NCI-H774 (cell line): ENCODE measurements around the gene ALAS1.
"Not testable (repeated sequence)": the region's sequence is repeated elsewhere in the genome, so short reads cannot be mapped to it uniquely, and the experiment has no call there.

Experiments
- DNase-seq: peaks from one replicate; lab custom pipeline; 2025; lab: John Stamatoyannopoulos, UW

Gene ALAS1

GRCh38 chr3:52176951-52177700, 20.8 kb upstream of the ALAS1 start:
- DNase-seq: peak; percentile 2

- DNase-seq: no peak
Observed at GRCh38 chr3:52177701-52178042, 20.3 kb upstream of the ALAS1 start.

- not testable (repeated sequence) for DNase-seq
Observed at GRCh38 chr3:52178126-52178525, 19.8 kb upstream of the ALAS1 start.

GRCh38 chr3:52178537-52178936, 19.4 kb upstream of the ALAS1 start:
- no peak for DNase-seq

- no peak for DNase-seq
Observed at GRCh38 chr3:52181543-52181942, 16.4 kb upstream of the ALAS1 start.

GRCh38 chr3:52182196-52182595, 15.8 kb upstream of the ALAS1 start:
- DNase-seq: no peak

- no peak for DNase-seq
Observed at GRCh38 chr3:52182691-52183090, 15.3 kb upstream of the ALAS1 start.

- DNase-seq: no peak
Observed at GRCh38 chr3:52183786-52184445, 14.0 kb upstream of the ALAS1 start.

GRCh38 chr3:52184690-52185089, 13.3 kb upstream of the ALAS1 start:
- DNase-seq: no peak

- no peak for DNase-seq
Observed at GRCh38 chr3:52185311-52185710, 12.6 kb upstream of the ALAS1 start.

GRCh38 chr3:52185837-52186236, 12.1 kb upstream of the ALAS1 start:
- DNase-seq: no peak

GRCh38 chr3:52186729-52187128, 11.2 kb upstream of the ALAS1 start:
- no peak for DNase-seq

- no peak for DNase-seq
Observed at GRCh38 chr3:52188556-52188955, 9.4 kb upstream of the ALAS1 start.

- DNase-seq: no peak
Observed at GRCh38 chr3:52190294-52191074, 7.5 kb upstream of the ALAS1 start.

- no peak for DNase-seq
Observed at GRCh38 chr3:52191663-52192062, 6.3 kb upstream of the ALAS1 start.

GRCh38 chr3:52193065-52193464, 4.9 kb upstream of the ALAS1 start:
- no peak for DNase-seq

- DNase-seq: no peak
Observed at GRCh38 chr3:52194485-52195290, 3.3 kb upstream of the ALAS1 start.

GRCh38 chr3:52195291-52195597, 2.7 kb upstream of the ALAS1 start:
- no peak for DNase-seq

GRCh38 chr3:52195823-52196331, 2.1 kb upstream of the ALAS1 start:
- no peak for DNase-seq

- DNase-seq: no peak
Observed at GRCh38 chr3:52196977-52197376, 983 bp upstream of the ALAS1 start.

- no peak for DNase-seq
Observed at GRCh38 chr3:52197499-52197841, 490 bp upstream of the ALAS1 start.
